Heart left ventricle (tissue), 16 donors: ENCODE measurements around the gene PPARG. TPM values are rescaled to one million over a fixed set of nuclear protein-coding genes. Genes with fewer than 3 reads are reported as not detected.
A peak's percentile ranks its signal among the peaks of the same experiment; 100 is the strongest.

ENCODE experiments used
- ATAC-seq, 4 donors: fragments of 200-7000 bp; cut with Tn5 transposase; one replicate each; pipeline ENCODE4 v1.9.1; 2020 to 2022; ENCODE audit warnings: moderate library complexity in 4 of 4, mild to moderate bottlenecking in 3 of 4, moderate number of reproducible peaks in 1 of 4
- DNase-seq, 5 donors: peaks; one replicate each; pipeline ENCODE4 v3.0.0-alpha.2; 2020
- H3K27ac ChIP-seq, 12 donors: fragments of 200-600 bp; sonication (generic) in 4 of 12; one replicate each; pipeline versions ENCODE4 v1.5.0 to v1.8.0; 2016 to 2022; ENCODE audit warnings: mild to moderate bottlenecking in 2 of 12
- H3K27me3 ChIP-seq, 9 donors: fragments of 200-600 bp; sonication (generic) in 2 of 9; one replicate each; pipeline versions ENCODE4 v1.5.1 to v1.8.0; 2016 to 2022; ENCODE audit warnings: mild to moderate bottlenecking in 3 of 9
- H3K36me3 ChIP-seq, 9 donors: fragments of 200-600 bp; sonication (generic) in 2 of 9; one replicate each; pipeline versions ENCODE4 v1.5.0 to v1.8.0; 2018 to 2022; ENCODE audit warnings: mild to moderate bottlenecking in 2 of 9
- H3K4me1 ChIP-seq, 12 donors: fragments of 200-600 bp; sonication (generic) in 4 of 12; one replicate each; pipeline versions ENCODE4 v1.5.0 to v1.8.0; 2016 to 2022; ENCODE audit warnings: mild to moderate bottlenecking in 3 of 12
- H3K4me3 ChIP-seq, 12 donors: fragments of 200-600 bp; sonication (generic) in 4 of 12; one replicate each; pipeline versions ENCODE4 v1.5.0 to v1.8.0; 2017 to 2022; ENCODE audit warnings: mild to moderate bottlenecking in 9 of 12, moderate library complexity in 4 of 12
- H3K9me3 ChIP-seq, 12 donors: fragments of 200-600 bp; sonication (generic) in 4 of 12; one replicate each; pipeline versions ENCODE4 v1.5.0 to v1.8.0; 2016 to 2022; ENCODE audit warnings: mild to moderate bottlenecking in 1 of 12
- POLR2A ChIP-seq, 2 donors: fragments of 450-650 bp; IDR thresholded peaks; one replicate each; pipeline ENCODE4 v1.6.1; 2017; ENCODE audit warnings: antibody characterized with exemption in 2 of 2, mild to moderate bottlenecking in 2 of 2, moderate library complexity in 2 of 2
- WGBS, 4 donors: extraction: QIAGEN DNeasy Blood & Tissue Kit in 2 of 4; methylation state at CpG; one replicate each; pipeline versions ENCODE4 v1.1.5 to v1.1.7; 2013 to 2018; 5-methylcytosine and 5-hydroxymethylcytosine counted together
- intact Hi-C, 10 donors: fragments of 100-400 bp; cut with DNase I; formaldehyde crosslinking; loops; one replicate each; pipeline versions ENCODE4 v1.11.1 to v1.14.2; 2022
- polyA plus RNA-seq, 2 donors: library from polyadenylated mRNA; stranded (reverse); fragments of 200-250 nt; gene quantifications; one replicate each; pipeline ENCODE4 v1.2.3, GENCODE V29; 2013
- total RNA-seq, 9 donors: library from RNA; depleted of rRNA in 2 of 9; stranded (reverse); fragments of >200 nt in 2 of 9; fragmentation: NEBNext Ultra II Directional in 3 of 9; extraction: Animal tissue kit (Norgen Biotek cat#: 25700) in 3 of 9; gene quantifications; one replicate each; pipeline versions ENCODE4 v1.1.0 to v1.2.4, GENCODE V29; 2016 to 2023
- TF ChIP-seq, protein P1 (sequence below), 12 donors: fragments of 200-600 bp; sonication (generic) in 4 of 12; IDR thresholded peaks; one replicate each; pipeline versions ENCODE4 v1.5.0 to v1.8.0; 2018 to 2022; ENCODE audit warnings: antibody characterized with exemption in 12 of 12, mild to moderate bottlenecking in 5 of 12
- donor health status: ischemic (EF 13 %, LVEDD 7.1; RV severe dilation, severe dysfunction).
- donor health status: healthy with polysubstance abuse.
- donor health status: DM: no; HTN: yes; CAD: no.
- donor health status: DM: no; HTN: no; CAD: no.
- donor health status: ischemic (EF 25% LVEDD 6.9; RV normal size, moderate dysfunction).
- donor health status: ischemic (EF 25% LVEDD 5.7; RV mildly dilated, moderate dysfunction).
- donor health status: healthy.
- donor health status: DM: yes; HTN: yes; CAD: no.
- donor health status: ischemic (EF 35%, LVEDD 5.7; RV mildly dilated, moderate dysfunction).
- donor health status: nonischemic (EF 11% LVEDD 7.7; RV severe dilation, severe dysfunction).
- donor health status: DM: yes; HTN: yes; CAD: no.
- donor health status: PGD.
- donor health status: ischemic (EF 29% LVEDD 5.4; RV normal size, mild dysfunction).
- donor health status: nonischemic (EF 23%, LVEDD 6.1; RV moderate dilation, normal function).

Gene PPARG
- total and polyA plus RNA-seq, 11 donors, result 8.9 to 30.3 (median 20.0) TPM

GRCh38 chr3:12442654-12443501, 154.0 kb downstream of the PPARG start:
- no peaks in the 10 kb centered on the region for H3K36me3 ChIP-seq
- TF ChIP-seq, protein P1, sequence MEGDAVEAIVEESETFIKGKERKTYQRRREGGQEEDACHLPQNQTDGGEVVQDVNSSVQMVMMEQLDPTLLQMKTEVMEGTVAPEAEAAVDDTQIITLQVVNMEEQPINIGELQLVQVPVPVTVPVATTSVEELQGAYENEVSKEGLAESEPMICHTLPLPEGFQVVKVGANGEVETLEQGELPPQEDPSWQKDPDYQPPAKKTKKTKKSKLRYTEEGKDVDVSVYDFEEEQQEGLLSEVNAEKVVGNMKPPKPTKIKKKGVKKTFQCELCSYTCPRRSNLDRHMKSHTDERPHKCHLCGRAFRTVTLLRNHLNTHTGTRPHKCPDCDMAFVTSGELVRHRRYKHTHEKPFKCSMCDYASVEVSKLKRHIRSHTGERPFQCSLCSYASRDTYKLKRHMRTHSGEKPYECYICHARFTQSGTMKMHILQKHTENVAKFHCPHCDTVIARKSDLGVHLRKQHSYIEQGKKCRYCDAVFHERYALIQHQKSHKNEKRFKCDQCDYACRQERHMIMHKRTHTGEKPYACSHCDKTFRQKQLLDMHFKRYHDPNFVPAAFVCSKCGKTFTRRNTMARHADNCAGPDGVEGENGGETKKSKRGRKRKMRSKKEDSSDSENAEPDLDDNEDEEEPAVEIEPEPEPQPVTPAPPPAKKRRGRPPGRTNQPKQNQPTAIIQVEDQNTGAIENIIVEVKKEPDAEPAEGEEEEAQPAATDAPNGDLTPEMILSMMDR (IDR thresholded peaks at IDR 0.05), result no peak
- no peak for TF ChIP-seq POLR2A (IDR thresholded peaks at IDR 0.05)
- ATAC-seq (peak; percentile 75 to 80 (median 78)), DNase-seq (peak; percentile 47 to 79 (median 72))
- 43 to 63% (median 49%) methylated on average over 20 of the region's 20 CpGs for WGBS, 4 donors
- H3K4me1 ChIP-seq, result peaks cover 0 to 57% (median 29%) of the 10 kb centered on the region in 12 donors
- H3K4me3 ChIP-seq, result no peak overlapping the region
- H3K9me3 ChIP-seq, result no peaks in the 10 kb centered on the region
- peak overlapping the region in 10 of 12 donors; percentile 41 to 77 (median 68) for H3K27ac ChIP-seq
- intact Hi-C loops, result loop anchor here in 3 of 10 donors (10.0 kb wide), 2 partner anchors 68 to 158 kb away; partner anchors contain the start of gene PPARG (in 2 of the 3)
- no peaks in the 10 kb centered on the region for H3K27me3 ChIP-seq

- DNase-seq (no peak), ATAC-seq (no peak)
- Histone ChIP-seq H3K4me1 (peaks cover 0 to 55% (median 29%) of the 10 kb centered on the region in 12 donors), H3K27ac (peak overlapping the region in 1 of 12 donors; percentile 30), H3K4me3 (no peak overlapping the region), H3K27me3 (no peaks in the 10 kb centered on the region), H3K9me3 (no peaks in the 10 kb centered on the region), H3K36me3 (no peaks in the 10 kb centered on the region)
- 93 to 97% (median 94%) methylated on average over 10 of the region's 10 CpGs for WGBS, 4 donors
- TF ChIP-seq, protein P1 (IDR thresholded peaks at IDR 0.05), result no peak
- TF ChIP-seq POLR2A (IDR thresholded peaks at IDR 0.05), result no peak
- intact Hi-C loops, result loop anchor here in 3 of 10 donors (10.0 kb wide), 2 partner anchors 69 to 159 kb away; partner anchors contain the start of gene PPARG (in 2 of the 3)
These were observed 155.1 kb downstream of the PPARG start for GRCh38 chr3:12443781-12444522.

DNA sequence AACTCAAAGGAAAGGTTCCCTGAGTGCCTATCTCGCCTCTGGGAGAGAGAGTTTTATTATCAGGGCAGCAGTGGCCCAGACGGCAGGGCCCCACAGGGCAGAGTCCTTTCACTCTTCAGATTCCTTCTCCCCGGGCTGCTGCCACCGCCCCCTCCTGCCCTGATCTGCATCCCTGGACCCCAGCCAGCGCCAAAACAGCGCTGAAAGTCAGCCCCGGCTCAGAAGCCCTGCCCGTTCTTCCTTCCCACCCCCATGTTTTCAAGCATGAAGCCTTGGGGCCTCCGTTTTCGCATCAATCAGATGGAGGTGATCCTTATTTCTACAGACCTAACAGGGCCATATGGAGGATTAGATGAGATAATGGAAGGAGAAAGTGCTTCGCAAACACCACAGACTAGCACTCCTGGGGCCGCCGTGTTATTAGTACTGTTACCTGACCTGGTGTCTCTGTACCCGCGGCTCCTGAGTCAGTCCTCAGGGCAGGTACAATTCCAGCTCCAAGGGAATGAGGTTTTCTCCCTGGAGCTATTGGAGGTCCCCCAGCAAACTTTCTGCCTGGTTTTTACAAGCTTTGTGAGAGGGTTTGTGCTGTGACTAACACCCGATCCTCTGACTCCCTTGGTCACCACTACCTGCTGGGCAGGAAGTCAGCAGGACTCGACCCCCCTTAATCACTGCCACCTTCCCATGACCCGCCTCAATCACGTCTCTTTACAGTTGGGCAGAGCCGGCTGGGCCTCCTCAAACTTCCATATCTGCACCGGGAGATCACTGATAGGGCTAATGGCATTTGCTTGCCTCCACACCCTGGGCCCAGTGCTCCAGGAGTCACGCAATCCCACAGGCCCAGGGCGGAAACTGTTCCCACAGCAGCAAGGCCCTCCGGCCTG, 156.0 kb downstream of the PPARG start:
- DNase-seq (peak in 1 of 5 donors; percentile 59), ATAC-seq (peak in 2 of 4 donors; percentile 14 to 38)

More for the DNA sequence above, 156.0 kb downstream of the PPARG start:
- no peaks in the 10 kb centered on the region for H3K9me3 ChIP-seq
- 60 to 74% (median 66%) methylated on average over 24 of the region's 24 CpGs for WGBS, 4 donors
- TF ChIP-seq, protein P1 (IDR thresholded peaks at IDR 0.05), result no peak
- TF ChIP-seq POLR2A (IDR thresholded peaks at IDR 0.05), result no peak
- H3K27ac ChIP-seq, result peak overlapping the region in 1 of 12 donors; percentile 30
- no peak overlapping the region for H3K4me3 ChIP-seq
- intact Hi-C loops, result loop anchor here in 3 of 10 donors (10.0 kb wide), 2 partner anchors 70 to 160 kb away; partner anchors contain the start of gene PPARG (in 2 of the 3)
- H3K4me1 ChIP-seq, result peaks cover 0 to 47% (median 29%) of the 10 kb centered on the region in 12 donors
- no peaks in the 10 kb centered on the region for H3K36me3 ChIP-seq
- no peaks in the 10 kb centered on the region for H3K27me3 ChIP-seq
